Common myeloid progenitor, CD34-positive (primary cell): Measurements from ENCODE around the gene H3-3A.
A peak's percentile ranks its signal among the peaks of the same experiment; 100 is the strongest.
"Not testable (repeated sequence)": the region's sequence is repeated elsewhere in the genome, so short reads cannot be mapped to it uniquely, and the experiment has no call there.

ENCODE experiments used
- CTCF ChIA-PET: fragments of 350-600 bp; sonication (Branson Sonifier 250); formaldehyde crosslinking; loops from one replicate; lab custom pipeline; 2021; ENCODE audit warnings: antibody characterized with exemption; lab: Charles Lee
- POLR2A ChIA-PET: fragments of 350-600 bp; sonication (Branson Sonifier 250); formaldehyde crosslinking; loops from one replicate; lab custom pipeline; 2021; ENCODE audit warnings: antibody characterized with exemption; lab: Charles Lee
- DNase-seq, 3 donors: peaks; one replicate each; pipeline versions ENCODE4 v3.0.0 to v3.0.0-alpha.2; 2013
- H3K27ac ChIP-seq, 2 experiments: 1 replicate in 1 of 2; 2 replicates in 1 of 2; pipeline ENCODE4 v1.7.0; 2013; ENCODE audit warnings: inconsistent platforms in 2 of 2, low read length in 2 of 2, mild to moderate bottlenecking in 2 of 2, low read depth in 1 of 2, moderate library complexity in 1 of 2; ENCODE audit not compliant: severe bottlenecking in 2 of 2, insufficient read depth in 1 of 2, poor library complexity in 1 of 2
- H3K27me3 ChIP-seq, 5 experiments: replicated peaks in 2 of 5; 1 replicate in 3 of 5; 2 replicates in 2 of 5; pipeline versions ENCODE4 v1.6.1 to v1.7.0; 2013; ENCODE audit warnings: low read length in 4 of 5, mild to moderate bottlenecking in 2 of 5, moderate library complexity in 2 of 5, inconsistent platforms in 1 of 5; ENCODE audit not compliant: insufficient read depth in 5 of 5, control insufficient read depth in 4 of 5
- H3K36me3 ChIP-seq, 4 experiments: 1 replicate in 2 of 4; 2 replicates in 2 of 4; pipeline versions ENCODE4 v1.6.1 to v1.7.0; 2013; ENCODE audit warnings: low read length in 3 of 4, control low read depth in 1 of 4, mild to moderate bottlenecking in 1 of 4; ENCODE audit not compliant: control insufficient read depth in 4 of 4, insufficient read depth in 4 of 4
- H3K4me1 ChIP-seq, 4 experiments: 1 replicate in 3 of 4; 2 replicates in 1 of 4; pipeline versions ENCODE4 v1.6.1 to v1.7.1; 2013; ENCODE audit warnings: low read length in 3 of 4, mild to moderate bottlenecking in 3 of 4, control low read depth in 1 of 4, inconsistent platforms in 1 of 4, moderate library complexity in 1 of 4; ENCODE audit not compliant: control insufficient read depth in 4 of 4, insufficient read depth in 4 of 4; ENCODE audit errors: control extremely low read depth in 1 of 4
- H3K4me3 ChIP-seq, 7 experiments: 1 replicate in 4 of 7; 2 replicates in 3 of 7; pipeline versions ENCODE4 v1.5.1 to v1.7.0; 2013; ENCODE audit warnings: mild to moderate bottlenecking in 7 of 7, low read length in 6 of 7, moderate library complexity in 6 of 7, inconsistent platforms in 2 of 7, low read depth in 2 of 7, control low read depth in 1 of 7; ENCODE audit not compliant: insufficient read depth in 4 of 7, control insufficient read depth in 1 of 7; ENCODE audit errors: extremely low read depth in 1 of 7
- H3K9me3 ChIP-seq, 5 experiments: 1 replicate in 4 of 5; 2 replicates in 1 of 5; pipeline versions ENCODE4 v1.6.1 to v1.7.1; 2013; ENCODE audit warnings: low read length in 4 of 5, mild to moderate bottlenecking in 2 of 5, inconsistent platforms in 1 of 5, low read depth in 1 of 5, moderate library complexity in 1 of 5; ENCODE audit not compliant: control insufficient read depth in 4 of 5, insufficient read depth in 2 of 5; ENCODE audit errors: control extremely low read depth in 1 of 5
- WGBS: methylation state at CpG from one replicate; pipeline ENCODE4 v1.1.5; 2013; ENCODE audit not compliant: insufficient coverage; 5-methylcytosine and 5-hydroxymethylcytosine counted together

Gene H3-3A

DNA sequence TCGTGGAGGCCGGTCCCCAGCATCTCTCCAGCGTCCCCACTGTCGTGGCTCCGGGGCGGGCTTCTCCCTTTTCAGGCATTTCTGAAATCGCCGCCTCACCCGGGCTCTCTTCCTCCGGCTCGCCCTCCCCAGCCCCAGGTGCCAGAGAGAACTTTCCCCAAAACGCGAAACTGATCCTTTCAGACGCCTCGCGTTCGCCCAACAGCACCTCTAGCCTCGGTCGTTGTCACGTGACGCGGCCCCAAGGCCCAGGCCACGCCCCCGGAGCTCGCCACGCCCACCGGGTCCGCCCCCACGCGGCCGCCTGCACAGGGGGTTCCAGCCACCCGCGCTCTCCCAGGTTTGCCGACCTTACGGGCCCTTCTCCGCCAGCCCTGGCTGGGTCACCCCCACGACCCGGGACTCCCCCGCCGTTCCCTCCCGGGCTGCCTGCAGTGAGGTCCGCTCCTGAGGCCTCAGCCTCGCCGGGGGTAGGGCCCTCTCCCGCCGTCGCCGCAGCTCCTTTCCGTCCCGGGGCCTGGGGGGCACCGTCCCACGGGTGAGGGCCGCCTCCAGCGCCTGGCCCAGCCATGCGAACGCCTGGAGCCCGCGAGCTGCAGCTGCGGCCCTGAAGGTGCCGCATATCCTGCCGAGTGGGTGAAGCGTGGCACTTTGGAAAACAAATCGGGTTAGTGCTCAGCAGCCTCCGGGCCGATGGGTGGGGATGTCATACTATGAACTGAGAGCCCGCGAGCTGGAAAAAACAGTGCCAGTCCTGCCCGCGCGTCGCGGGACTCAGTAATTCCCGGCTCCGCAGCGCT is 21.0 kb downstream of the H3-3A start:
- Histone ChIP-seq H3K4me1 (peaks cover 0 to 14% (median 12%) of the 10 kb centered on the region in 4 experiments), H3K27ac (no peak overlapping the region), H3K9me3 (no peaks in the 10 kb centered on the region), H3K36me3 (no peaks in the 10 kb centered on the region), H3K4me3 (peak overlapping the region; percentile 38 to 80 (median 72)), H3K27me3 (no peaks in the 10 kb centered on the region)
- CTCF ChIA-PET = interaction anchor here (1.0 to 2.7 kb wide), 15 partner anchors 8 to 117 kb away, joined by 3 to 14 read pairs (median 5); partner anchors contain the start of gene H3-3A
- peak; percentile 80 to 87 (median 87) for DNase-seq
- WGBS = under 1% methylated on average over 74 of the region's 75 CpGs
- POLR2A ChIA-PET = interaction anchor here (0.6 to 1.2 kb wide), 5 partner anchors 26 to 84 kb away, joined by 3 to 5 read pairs (median 3); partner anchors contain the start of gene SDE2

DNA sequence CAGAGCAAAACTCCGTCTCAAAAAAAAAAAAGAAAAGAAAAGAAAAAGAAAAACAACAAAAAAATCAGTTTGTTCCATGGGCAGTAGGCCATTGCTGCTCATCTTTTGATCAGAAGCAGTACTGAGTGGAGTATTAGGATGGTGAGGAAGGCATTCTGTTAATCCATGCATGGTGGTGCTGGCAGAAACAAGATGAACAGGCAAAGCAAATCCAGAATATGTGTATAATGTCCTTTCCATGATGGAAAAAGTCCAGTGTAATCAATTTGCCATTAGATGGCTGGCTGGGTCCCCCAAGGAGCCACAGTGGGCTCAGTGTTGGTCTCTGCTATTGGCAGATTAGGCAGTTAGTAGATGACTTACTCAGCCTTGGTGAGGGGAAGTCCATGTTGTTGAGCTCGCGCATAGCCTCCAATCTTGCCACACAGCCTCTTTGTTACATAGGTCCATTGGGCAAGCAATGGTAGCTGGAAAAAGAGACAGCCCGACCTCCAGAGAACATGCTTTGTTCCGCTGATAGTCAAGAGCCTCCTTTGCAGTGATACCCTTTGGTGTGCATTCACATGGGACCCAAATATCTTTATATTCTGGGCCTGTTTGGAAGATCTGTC is 23.3 kb downstream of the H3-3A start:
- Histone ChIP-seq H3K27me3 (no peaks in the 10 kb centered on the region), H3K27ac (no peak overlapping the region), H3K4me3 (no peak overlapping the region), H3K36me3 (no peaks in the 10 kb centered on the region), H3K9me3 (no peaks in the 10 kb centered on the region), H3K4me1 (peaks cover 0 to 14% (median 12%) of the 10 kb centered on the region in 4 experiments)
- DNase-seq = no peak
- ChIA-PET POLR2A (no interaction called here), CTCF (interaction anchor here (1.5 to 2.7 kb wide), 2 partner anchors 8 to 19 kb away, joined by 3 to 9 read pairs; no protein-coding TSS in a partner anchor)
- 93% methylated on average over 4 of the region's 5 CpGs for WGBS

DNA sequence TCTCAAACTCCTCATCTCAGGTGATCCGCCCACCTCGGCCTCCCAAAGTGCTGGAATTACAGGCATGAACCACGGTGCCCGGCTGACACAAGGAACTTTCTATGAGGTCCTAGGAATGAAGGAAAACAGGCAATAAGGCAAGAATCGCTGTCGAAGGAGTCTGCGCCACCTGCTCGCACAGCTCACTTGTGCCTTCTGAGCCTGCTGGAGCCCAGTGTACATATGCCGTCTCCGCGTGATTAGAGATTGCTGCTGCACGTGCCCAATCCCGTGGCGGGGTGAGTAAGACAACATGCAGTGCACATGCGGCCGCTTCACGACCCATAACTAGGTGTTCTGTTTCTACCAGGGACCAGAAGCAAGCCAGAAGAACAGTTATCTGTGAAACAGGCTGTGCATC is 24.3 kb downstream of the H3-3A start:
- Histone ChIP-seq H3K27me3 (no peaks in the 10 kb centered on the region), H3K4me3 (no peak overlapping the region), H3K4me1 (peaks cover 0 to 14% (median 12%) of the 10 kb centered on the region in 4 experiments), H3K9me3 (no peaks in the 10 kb centered on the region), H3K27ac (no peak overlapping the region), H3K36me3 (no peaks in the 10 kb centered on the region)
- no peak for DNase-seq
- CTCF ChIA-PET = no interaction called here
- 98% methylated on average over 14 of the region's 17 CpGs for WGBS
- POLR2A ChIA-PET = no interaction called here

GRCh38 chr1:226091461-226091860 is 28.9 kb downstream of the H3-3A start:
- no peaks in the 10 kb centered on the region for H3K9me3 ChIP-seq
- H3K27ac ChIP-seq = no peak overlapping the region
- H3K36me3 ChIP-seq = no peaks in the 10 kb centered on the region
- H3K4me1 ChIP-seq = no peaks in the 10 kb centered on the region
- H3K4me3 ChIP-seq = no peak overlapping the region
- CTCF ChIA-PET = interaction anchor here (0.6 kb wide), 2 partner anchors 118 to 181 kb away, joined by 3 read pairs; no protein-coding TSS in a partner anchor
- no CpG with 5 or more reads among the region's 1 CpG for WGBS
- no peaks in the 10 kb centered on the region for H3K27me3 ChIP-seq
- DNase-seq = no peak
- POLR2A ChIA-PET = no interaction called here

- H3K27me3 ChIP-seq, H3K9me3 ChIP-seq, H3K4me1 ChIP-seq, DNase-seq, H3K4me3 ChIP-seq, POLR2A ChIA-PET, H3K36me3 ChIP-seq, H3K27ac ChIP-seq: not testable (repeated sequence)
- CTCF ChIA-PET = interaction anchor here (0.6 to 2.5 kb wide), 3 partner anchors 8 to 180 kb away, joined by 3 to 9 read pairs (median 3); no protein-coding TSS in a partner anchor
- WGBS = 100% methylated on average over 4 of the region's 10 CpGs
Measured at GRCh38 chr1:226092048-226092820, 29.7 kb downstream of the H3-3A start.

GRCh38 chr1:226092965-226093364 is 30.4 kb downstream of the H3-3A start:
- H3K4me1 ChIP-seq = no peaks in the 10 kb centered on the region
- no peak for DNase-seq
- ChIA-PET CTCF (interaction anchor here (1.6 to 4.5 kb wide), 3 partner anchors 9 to 27 kb away, joined by 4 to 20 read pairs (median 9); no protein-coding TSS in a partner anchor), POLR2A (no interaction called here)
- H3K27me3 ChIP-seq = no peaks in the 10 kb centered on the region
- H3K36me3 ChIP-seq = no peaks in the 10 kb centered on the region
- H3K4me3 ChIP-seq = no peak overlapping the region
- no peak overlapping the region for H3K27ac ChIP-seq
- no peaks in the 10 kb centered on the region for H3K9me3 ChIP-seq
- no CpG with 5 or more reads among the region's 3 CpGs for WGBS
